ENCODE measurements around the gene GABRR3. TPM values are rescaled to one million over a fixed set of nuclear protein-coding genes. Genes with fewer than 3 reads are reported as not detected.
A peak's percentile ranks its signal among the peaks of the same experiment; 100 is the strongest.

Gene GABRR3
- total RNA-seq, 3 donors from 2014 or later, result not detected

DNA sequence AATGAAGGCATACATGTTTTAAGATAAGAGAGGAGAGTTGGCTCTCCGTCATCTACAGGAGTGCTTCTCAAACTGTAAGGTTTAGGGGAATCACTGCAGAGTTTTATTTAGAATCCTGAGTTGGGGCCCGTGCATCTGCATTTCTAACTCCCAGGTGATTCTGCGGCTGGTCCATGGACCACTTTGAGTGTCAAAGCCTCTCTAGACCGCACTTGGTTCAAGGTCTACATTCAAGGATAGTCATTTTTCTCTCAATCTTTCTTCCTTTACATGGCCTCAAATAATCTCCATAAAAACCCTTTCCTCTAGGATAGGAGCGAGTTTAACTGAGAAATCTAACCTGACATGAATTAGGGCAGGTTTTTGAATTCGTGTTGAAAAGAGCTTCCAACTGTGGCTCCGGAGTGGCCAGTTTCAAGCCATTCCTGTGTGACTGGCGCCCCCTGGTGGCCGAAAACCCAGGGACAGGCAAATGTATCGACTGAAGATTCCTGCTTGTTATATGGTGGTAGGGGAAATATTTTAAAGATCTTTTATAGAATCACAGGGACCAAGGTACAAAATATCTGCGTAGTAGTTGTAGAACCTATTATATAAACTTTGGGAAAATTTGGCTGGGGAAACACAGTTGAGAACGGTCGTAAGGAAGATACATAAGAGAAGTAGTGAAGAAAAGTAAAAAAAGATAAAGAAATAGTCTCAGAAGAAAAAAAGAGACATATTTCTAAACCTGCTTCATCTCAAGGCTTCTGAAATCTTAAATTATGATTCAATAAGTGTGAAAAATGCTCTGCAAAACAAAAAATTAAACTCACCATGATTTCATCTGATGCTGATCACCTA is 11.9 kb downstream of the GABRR3 start:
- H3K4me1 ChIP-seq, result no peaks in the 10 kb centered on the region
- TF ChIP-seq POLR2AphosphoS5 (IDR thresholded peaks at IDR 0.05) (peak in 1 of 3 donors; percentile 32), CTCF (IDR thresholded peaks at IDR 0.05) (peak; percentile 90 to 96 (median 91)), POLR2A (IDR thresholded peaks at IDR 0.05) (no peak)
- intact Hi-C loops (cut with DNase I; ENCODE audit: low total_unique reads), result loop anchor here (10.0 kb wide), 1 partner anchor 228 kb away; no protein-coding TSS in a partner anchor
- H3K36me3 ChIP-seq, result no peaks in the 10 kb centered on the region
- H3K27me3 ChIP-seq, result no peaks in the 10 kb centered on the region
- no peaks in the 10 kb centered on the region for H3K9me3 ChIP-seq
- H3K4me3 ChIP-seq, result no peak overlapping the region
- H3K27ac ChIP-seq, result no peak overlapping the region
- DNase-seq (ENCODE audit: low spot score in 2 of 2), result peak; percentile 75 to 92

DNA sequence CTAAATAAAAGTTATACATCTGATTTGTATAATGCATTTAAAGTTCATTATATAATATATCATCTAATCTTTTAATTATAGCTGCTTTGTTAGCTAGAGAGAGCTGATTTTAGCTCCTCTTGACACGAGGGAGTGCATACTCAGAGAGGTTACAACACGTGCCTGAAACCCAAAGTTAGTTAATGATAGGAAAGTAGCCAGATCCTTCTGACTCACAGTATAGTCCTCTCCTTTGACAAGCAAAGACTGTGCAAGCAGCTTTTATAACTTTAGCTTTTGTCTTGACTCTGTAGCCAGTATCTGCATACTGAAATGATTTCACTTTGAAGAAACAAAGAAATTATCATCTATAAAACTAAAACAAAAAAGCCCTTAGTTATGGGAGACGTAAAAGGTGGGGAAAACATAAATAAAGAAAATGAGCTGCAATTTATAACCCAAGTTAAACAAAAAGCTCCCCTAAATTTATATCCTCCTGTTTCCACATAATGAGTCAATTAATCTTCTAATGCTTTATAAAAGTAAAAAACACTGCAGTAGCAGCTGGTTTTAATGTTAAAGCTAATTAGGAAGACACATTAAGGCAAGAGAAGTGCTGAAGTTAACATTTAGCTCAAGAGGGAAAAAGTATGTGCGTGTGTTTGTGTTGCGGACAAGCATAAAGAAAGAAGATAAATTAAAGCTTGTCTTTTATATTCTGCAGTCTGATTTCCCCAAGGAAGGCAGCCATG is 13.1 kb downstream of the GABRR3 start:
- no peak for DNase-seq (ENCODE audit: low spot score in 2 of 2)
- no peaks in the 10 kb centered on the region for H3K36me3 ChIP-seq
- intact Hi-C loops (cut with DNase I; ENCODE audit: low total_unique reads), result loop anchor here (10.0 kb wide), 1 partner anchor 227 kb away; no protein-coding TSS in a partner anchor
- H3K27ac ChIP-seq, result no peak overlapping the region
- no peak for TF ChIP-seq POLR2A (IDR thresholded peaks at IDR 0.05)
- no peak for TF ChIP-seq POLR2AphosphoS5 (IDR thresholded peaks at IDR 0.05)
- no peak for TF ChIP-seq CTCF (IDR thresholded peaks at IDR 0.05)
- no peaks in the 10 kb centered on the region for H3K9me3 ChIP-seq
- H3K4me3 ChIP-seq, result no peak overlapping the region
- no peaks in the 10 kb centered on the region for H3K4me1 ChIP-seq
- H3K27me3 ChIP-seq, result no peaks in the 10 kb centered on the region

GRCh38 chr3:98020412-98020811 is 14.7 kb downstream of the GABRR3 start:
- no peak overlapping the region for H3K27ac ChIP-seq
- TF ChIP-seq CTCF (IDR thresholded peaks at IDR 0.05), result no peak
- TF ChIP-seq POLR2AphosphoS5 (IDR thresholded peaks at IDR 0.05), result no peak
- TF ChIP-seq POLR2A (IDR thresholded peaks at IDR 0.05), result no peak
- no peaks in the 10 kb centered on the region for H3K4me1 ChIP-seq
- intact Hi-C loops (cut with DNase I; ENCODE audit: low total_unique reads), result loop anchor here (10.0 kb wide), 1 partner anchor 226 kb away; no protein-coding TSS in a partner anchor
- H3K27me3 ChIP-seq, result no peaks in the 10 kb centered on the region
- H3K4me3 ChIP-seq, result no peak overlapping the region
- H3K9me3 ChIP-seq, result no peaks in the 10 kb centered on the region
- H3K36me3 ChIP-seq, result no peaks in the 10 kb centered on the region
- no peak for DNase-seq (ENCODE audit: low spot score in 2 of 2)

DNA sequence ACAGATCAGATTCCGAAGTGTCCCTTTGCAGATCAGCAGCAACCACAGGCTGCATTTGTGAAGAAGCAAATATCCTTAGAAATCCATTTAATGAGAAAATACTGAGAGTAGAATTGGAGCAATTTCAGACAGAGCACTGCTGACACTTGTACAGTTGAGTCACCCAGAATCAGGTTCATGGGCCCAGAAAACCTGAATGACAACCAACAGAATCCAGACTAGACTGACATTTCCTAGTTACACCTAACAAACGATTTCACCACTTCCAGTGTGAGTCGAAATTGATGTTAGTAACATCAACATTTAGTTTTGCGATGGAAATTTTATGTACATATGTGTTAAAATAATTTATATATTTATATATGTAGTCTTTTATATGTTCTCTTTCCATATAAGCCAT is 16.8 kb downstream of the GABRR3 start:
- no peak for DNase-seq (ENCODE audit: low spot score in 2 of 2)
- Histone ChIP-seq H3K36me3 (no peaks in the 10 kb centered on the region), H3K27me3 (no peaks in the 10 kb centered on the region), H3K4me3 (no peak overlapping the region), H3K4me1 (no peaks in the 10 kb centered on the region), H3K9me3 (no peaks in the 10 kb centered on the region), H3K27ac (no peak overlapping the region)
- TF ChIP-seq POLR2AphosphoS5 (IDR thresholded peaks at IDR 0.05) (no peak), POLR2A (IDR thresholded peaks at IDR 0.05) (no peak), CTCF (IDR thresholded peaks at IDR 0.05) (no peak)
- intact Hi-C loops (cut with DNase I; ENCODE audit: low total_unique reads), result loop anchor here (5.0 kb wide), 1 partner anchor 911 kb away; no protein-coding TSS in a partner anchor

DNA sequence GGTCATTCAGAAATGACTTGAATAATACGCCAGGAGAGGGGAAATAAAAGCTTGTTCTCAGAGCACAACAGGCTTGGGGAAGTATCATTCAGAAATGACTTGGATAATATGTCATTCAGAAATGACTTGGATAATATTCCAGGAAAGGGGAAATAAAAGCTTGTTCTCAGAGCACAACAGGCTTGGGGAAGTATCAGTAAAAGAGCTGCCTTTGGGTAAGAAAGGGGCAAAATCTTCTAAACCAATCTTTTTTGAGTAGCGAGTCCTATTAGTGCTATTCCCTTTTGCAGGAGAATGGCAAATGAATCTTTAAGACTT is 20.9 kb downstream of the GABRR3 start:
- intact Hi-C loops (cut with DNase I; ENCODE audit: low total_unique reads), result no loop called here

More for the DNA sequence above, 20.9 kb downstream of the GABRR3 start:
- TF ChIP-seq POLR2A (IDR thresholded peaks at IDR 0.05) (no peak), CTCF (IDR thresholded peaks at IDR 0.05) (no peak)
- no peaks in the 10 kb centered on the region for H3K9me3 ChIP-seq
- no peak overlapping the region for H3K27ac ChIP-seq
- DNase-seq (ENCODE audit: low spot score in 2 of 2), result no peak
- H3K4me3 ChIP-seq, result no peak overlapping the region
- H3K36me3 ChIP-seq, result no peaks in the 10 kb centered on the region
- H3K4me1 ChIP-seq, result no peaks in the 10 kb centered on the region
- no peaks in the 10 kb centered on the region for H3K27me3 ChIP-seq

Measured in breast epithelium (tissue), 4 donors.